K562 (cell line): ENCODE measurements around the gene FANCD2OS. TPM values are rescaled to one million over a fixed set of nuclear protein-coding genes. Genes with fewer than 3 reads are reported as not detected.
A peak's percentile ranks its signal among the peaks of the same experiment; 100 is the strongest.

Experiments used
- ATF1 ChIP-seq, 2 experiments: fragments of 450-650 bp in 1 of 2; IDR thresholded peaks; 2 replicates each; pipeline ENCODE4 v1.6.1; 2016; ENCODE audit warnings: missing compliant biosample characterization in 1 of 2, missing genetic modification characterization in 1 of 2
- CBFB ChIP-seq: sonication (generic); formaldehyde crosslinking; IDR thresholded peaks from 2 replicates; pipeline ENCODE4 v1.4.0; 2020; ENCODE audit warnings: mild to moderate bottlenecking, missing genetic modification reagents
- DMBX1 ChIP-seq: fragments of 250-450 bp; sonication (Bioruptor Pico); IDR thresholded peaks from 2 replicates; pipeline ENCODE4 v1.8.0; 2022; ENCODE audit warnings: inconsistent platforms, mild to moderate bottlenecking, moderate library complexity, borderline replicate concordance
- ILK ChIP-seq: fragments of 450-650 bp; IDR thresholded peaks from 2 replicates; pipeline ENCODE4 v1.6.1; 2016; ENCODE audit warnings: missing genetic modification characterization, low read depth, mild to moderate bottlenecking, missing compliant biosample characterization, moderate library complexity, borderline replicate concordance
- JUN ChIP-seq, 2 experiments: sonication (generic) in 1 of 2; formaldehyde crosslinking in 1 of 2; IDR thresholded peaks; 2 replicates each; pipeline versions ENCODE4 v1.6.1 to v1.8.0; 2012 to 2022; ENCODE audit warnings: borderline replicate concordance in 2 of 2, mild to moderate bottlenecking in 2 of 2, improper control_type of control experiment in 1 of 2, low read depth in 1 of 2, low read length in 1 of 2, missing genetic modification reagents in 1 of 2
- MCM7 ChIP-seq, 2 experiments: fragments of 450-650 bp; IDR thresholded peaks; 2 replicates each; pipeline ENCODE4 v1.6.1; 2016 to 2018
- MEIS2 ChIP-seq: fragments of 450-650 bp; IDR thresholded peaks from 2 replicates; pipeline ENCODE4 v1.6.1; 2014; ENCODE audit warnings: mild to moderate bottlenecking; ENCODE audit not compliant: partially characterized antibody
- NCOA1 ChIP-seq: fragments of 450-650 bp; IDR thresholded peaks from 2 replicates; pipeline ENCODE4 v1.6.1; 2016; ENCODE audit warnings: low read depth
- POLR2A ChIP-seq: fragments of 450-650 bp; conservative IDR thresholded peaks from 2 replicates; pipeline ENCODE4 v1.6.1; 2016
- SRF ChIP-seq, 2 experiments: fragments of 250-450, 450-650 bp in 1 of 2; sonication (Bioruptor Pico) in 1 of 2; sonication (generic) in 1 of 2; formaldehyde crosslinking; IDR thresholded peaks; 2 replicates each; pipeline versions ENCODE4 v1.5.0 to v1.5.1; 2020 to 2022; ENCODE audit warnings: mild to moderate bottlenecking in 1 of 2, missing genetic modification reagents in 1 of 2
- TFAM ChIP-seq: fragments of 250-450 bp; sonication (Bioruptor Pico); conservative IDR thresholded peaks from 2 replicates; pipeline ENCODE4 v1.5.0; 2021; ENCODE audit warnings: mild to moderate bottlenecking, moderate library complexity
- YY1 ChIP-seq, 3 experiments: IDR thresholded peaks; 2 replicates each; pipeline ENCODE4 v1.6.1; 2011; ENCODE audit warnings: low read length in 2 of 3, mild to moderate bottlenecking in 2 of 3, moderate library complexity in 2 of 3, borderline replicate concordance in 1 of 3, control low read depth in 1 of 3, low read depth in 1 of 3; ENCODE audit not compliant: insufficient read depth in 3 of 3, insufficient replicate concordance in 2 of 3, control insufficient read depth in 1 of 3, insufficient read length in 1 of 3; ENCODE audit errors: extremely low read depth in 1 of 3
- ZNF121 ChIP-seq: sonication (generic); formaldehyde crosslinking; conservative IDR thresholded peaks from 2 replicates; pipeline ENCODE4 v1.8.0; 2022; ENCODE audit warnings: missing genetic modification reagents
- ZNF449 ChIP-seq: fragments of 250-450 bp; sonication (Bioruptor Pico); IDR thresholded peaks from 2 replicates; pipeline ENCODE4 v1.8.0; 2022; ENCODE audit warnings: moderate library complexity, mild to moderate bottlenecking, inconsistent platforms
- polyA plus RNA-seq, 8 experiments: library from polyadenylated mRNA; depleted of rRNA in 4 of 8; stranded (reverse) in 5 of 8; unstranded in 3 of 8; fragments of >200 nt; fragmentation: Nextera tagmentation in 2 of 8; fragmentation: Illumina TruSeq in 1 of 8; extraction: Ambion mirVana in 2 of 8; extraction: Trizol in 1 of 8; gene quantifications; 2 replicates each; pipeline versions ENCODE4 v1.2.1 to v1.2.3, GENCODE V29; 2011 to 2014; ENCODE audit warnings: inconsistent platforms in 1 of 8, missing spikeins in 1 of 8
- total RNA-seq, 7 experiments: library from RNA; depleted of rRNA in 6 of 7; stranded (reverse); fragments of >200 nt in 6 of 7; fragmentation: Illumina TruSeq in 2 of 7; extraction: Trizol in 2 of 7; gene quantifications; 2 replicates each; pipeline versions ENCODE4 v1.2.1 to v1.2.3, GENCODE V29; 2011 to 2021; ENCODE audit warnings: low replicate concordance in 1 of 7
- TF ChIP-seq, protein P1 (sequence below): fragments of 450-650 bp; formaldehyde crosslinking; IDR thresholded peaks from 2 replicates; pipeline ENCODE4 v1.4.0; 2020; ENCODE audit warnings: mild to moderate bottlenecking, moderate library complexity
- TF ChIP-seq, protein P2 (sequence below): fragments of 150-350 bp; conservative IDR thresholded peaks from 2 replicates; pipeline ENCODE4 v1.6.1; 2014; ENCODE audit warnings: low read length
- TF ChIP-seq, protein P3 (sequence below): sonication (generic); formaldehyde crosslinking; IDR thresholded peaks from 2 replicates; pipeline ENCODE4 v1.8.1; 2023; ENCODE audit warnings: mild to moderate bottlenecking, missing genetic modification reagents

Gene FANCD2OS
- total and polyA plus RNA-seq, 9 of the 15 experiments (the other 6 are each of a cell fraction or from before 2014, with no cell fraction given) = not detected

GRCh38 chr3:10115326-10116137 lies 7.5 kb upstream of the FANCD2OS start, which contains the start of gene BRK1 (continued):
- TF ChIP-seq ZNF121 (CRISPR knock-in tag) = peak; percentile 37; the same call in 1 of the 2 replicates
- no peak for TF ChIP-seq CBFB (CRISPR knock-in tag)
- peak; percentile 55; the same call in 1 of the 2 replicates for TF ChIP-seq DMBX1 (CRISPR knock-in tag)
- TF ChIP-seq ATF1 (CRISPR knock-in tag; IDR thresholded peaks at IDR 0.05) = no peak
- TF ChIP-seq ATF1 (tag; IDR thresholded peaks at IDR 0.05) = peak; percentile 97
- peak; percentile 96 for TF ChIP-seq MEIS2
- TF ChIP-seq, protein P1, sequence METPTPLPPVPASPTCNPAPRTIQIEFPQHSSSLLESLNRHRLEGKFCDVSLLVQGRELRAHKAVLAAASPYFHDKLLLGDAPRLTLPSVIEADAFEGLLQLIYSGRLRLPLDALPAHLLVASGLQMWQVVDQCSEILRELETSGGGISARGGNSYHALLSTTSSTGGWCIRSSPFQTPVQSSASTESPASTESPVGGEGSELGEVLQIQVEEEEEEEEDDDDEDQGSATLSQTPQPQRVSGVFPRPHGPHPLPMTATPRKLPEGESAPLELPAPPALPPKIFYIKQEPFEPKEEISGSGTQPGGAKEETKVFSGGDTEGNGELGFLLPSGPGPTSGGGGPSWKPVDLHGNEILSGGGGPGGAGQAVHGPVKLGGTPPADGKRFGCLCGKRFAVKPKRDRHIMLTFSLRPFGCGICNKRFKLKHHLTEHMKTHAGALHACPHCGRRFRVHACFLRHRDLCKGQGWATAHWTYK = 0 out of 2 replicates have a peak, but pooled peaks have one; percentile 39
- TF ChIP-seq, protein P2, sequence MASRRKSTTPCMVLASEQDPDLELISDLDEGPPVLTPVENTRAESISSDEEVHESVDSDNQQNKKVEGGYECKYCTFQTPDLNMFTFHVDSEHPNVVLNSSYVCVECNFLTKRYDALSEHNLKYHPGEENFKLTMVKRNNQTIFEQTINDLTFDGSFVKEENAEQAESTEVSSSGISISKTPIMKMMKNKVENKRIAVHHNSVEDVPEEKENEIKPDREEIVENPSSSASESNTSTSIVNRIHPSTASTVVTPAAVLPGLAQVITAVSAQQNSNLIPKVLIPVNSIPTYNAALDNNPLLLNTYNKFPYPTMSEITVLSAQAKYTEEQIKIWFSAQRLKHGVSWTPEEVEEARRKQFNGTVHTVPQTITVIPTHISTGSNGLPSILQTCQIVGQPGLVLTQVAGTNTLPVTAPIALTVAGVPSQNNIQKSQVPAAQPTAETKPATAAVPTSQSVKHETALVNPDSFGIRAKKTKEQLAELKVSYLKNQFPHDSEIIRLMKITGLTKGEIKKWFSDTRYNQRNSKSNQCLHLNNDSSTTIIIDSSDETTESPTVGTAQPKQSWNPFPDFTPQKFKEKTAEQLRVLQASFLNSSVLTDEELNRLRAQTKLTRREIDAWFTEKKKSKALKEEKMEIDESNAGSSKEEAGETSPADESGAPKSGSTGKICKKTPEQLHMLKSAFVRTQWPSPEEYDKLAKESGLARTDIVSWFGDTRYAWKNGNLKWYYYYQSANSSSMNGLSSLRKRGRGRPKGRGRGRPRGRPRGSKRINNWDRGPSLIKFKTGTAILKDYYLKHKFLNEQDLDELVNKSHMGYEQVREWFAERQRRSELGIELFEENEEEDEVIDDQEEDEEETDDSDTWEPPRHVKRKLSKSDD = no peak
- TF ChIP-seq, protein P3, sequence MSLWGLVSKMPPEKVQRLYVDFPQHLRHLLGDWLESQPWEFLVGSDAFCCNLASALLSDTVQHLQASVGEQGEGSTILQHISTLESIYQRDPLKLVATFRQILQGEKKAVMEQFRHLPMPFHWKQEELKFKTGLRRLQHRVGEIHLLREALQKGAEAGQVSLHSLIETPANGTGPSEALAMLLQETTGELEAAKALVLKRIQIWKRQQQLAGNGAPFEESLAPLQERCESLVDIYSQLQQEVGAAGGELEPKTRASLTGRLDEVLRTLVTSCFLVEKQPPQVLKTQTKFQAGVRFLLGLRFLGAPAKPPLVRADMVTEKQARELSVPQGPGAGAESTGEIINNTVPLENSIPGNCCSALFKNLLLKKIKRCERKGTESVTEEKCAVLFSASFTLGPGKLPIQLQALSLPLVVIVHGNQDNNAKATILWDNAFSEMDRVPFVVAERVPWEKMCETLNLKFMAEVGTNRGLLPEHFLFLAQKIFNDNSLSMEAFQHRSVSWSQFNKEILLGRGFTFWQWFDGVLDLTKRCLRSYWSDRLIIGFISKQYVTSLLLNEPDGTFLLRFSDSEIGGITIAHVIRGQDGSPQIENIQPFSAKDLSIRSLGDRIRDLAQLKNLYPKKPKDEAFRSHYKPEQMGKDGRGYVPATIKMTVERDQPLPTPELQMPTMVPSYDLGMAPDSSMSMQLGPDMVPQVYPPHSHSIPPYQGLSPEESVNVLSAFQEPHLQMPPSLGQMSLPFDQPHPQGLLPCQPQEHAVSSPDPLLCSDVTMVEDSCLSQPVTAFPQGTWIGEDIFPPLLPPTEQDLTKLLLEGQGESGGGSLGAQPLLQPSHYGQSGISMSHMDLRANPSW = peak; percentile 92
- peak; percentile 75 to 94 (median 90) for TF ChIP-seq YY1 (IDR thresholded peaks at IDR 0.05; ENCODE audit: borderline replicate concordance in 1 of 3, control insufficient read depth in 1 of 3, extremely low read depth in 1 of 3, insufficient read depth in 3 of 3, insufficient read length in 1 of 3, insufficient replicate concordance in 2 of 3, low read depth in 1 of 3, low read length in 2 of 3)
- TF ChIP-seq SRF (CRISPR knock-in tag; IDR thresholded peaks at IDR 0.05) = no peak
- peak; percentile 99 for TF ChIP-seq POLR2A
- no peak for TF ChIP-seq ILK (tag)
- no peak; the same call in 1 of the 2 replicates for TF ChIP-seq NCOA1
- TF ChIP-seq ZNF449 (CRISPR knock-in tag) = no peak
- 0 out of 2 replicates have a peak, but pooled peaks have one; percentile 19 for TF ChIP-seq JUN (IDR thresholded peaks at IDR 0.05; ENCODE audit: borderline replicate concordance, low read depth, low read length)
- TF ChIP-seq JUN (CRISPR knock-in tag; IDR thresholded peaks at IDR 0.05; ENCODE audit: borderline replicate concordance) = no peak; the same call in 1 of the 2 replicates
- TF ChIP-seq TFAM (CRISPR knock-in tag) = no peak
- TF ChIP-seq MCM7 (IDR thresholded peaks at IDR 0.05) = no peak
